ENCODE results near the gene CRLF2.

The CRLF2 gene

GRCh38 chrX:1221296-1221845, 8.9 kb upstream of the CRLF2 start:
- Histone ChIP-seq H3K79me2 (ENCODE audit: insufficient read depth, low read length) (no peaks in the 10 kb centered on the region), H4K20me1 (ENCODE audit: insufficient read depth, low read length) (no peaks in the 10 kb centered on the region), H3K36me3 (ENCODE audit: insufficient read depth, low read length) (no peaks in the 10 kb centered on the region), H3K27me3 (ENCODE audit: insufficient read depth, low read length) (no peaks in the 10 kb centered on the region), H3F3A (ENCODE audit: insufficient read depth, low read length) (no peaks in the 10 kb centered on the region), H3K9me3 (ENCODE audit: low read length) (no peaks in the 10 kb centered on the region), H3K4me3 (ENCODE audit: low read depth, low read length, poor library complexity, severe bottlenecking) (no peak overlapping the region), H3K4me1 (ENCODE audit: insufficient read depth, low read length, severe bottlenecking) (no peaks in the 10 kb centered on the region), H2AFZ (ENCODE audit: low read length) (no peak overlapping the region), H3K4me2 (ENCODE audit: low read length) (no peak overlapping the region), H3K27ac (ENCODE audit: low read depth, low read length, poor library complexity, severe bottlenecking) (no peak overlapping the region), H3K9ac (ENCODE audit: low read length) (no peak overlapping the region), H3K9me2 (ENCODE audit: low read depth, low read length) (no peaks in the 10 kb centered on the region)
- TF ChIP-seq, protein P1, sequence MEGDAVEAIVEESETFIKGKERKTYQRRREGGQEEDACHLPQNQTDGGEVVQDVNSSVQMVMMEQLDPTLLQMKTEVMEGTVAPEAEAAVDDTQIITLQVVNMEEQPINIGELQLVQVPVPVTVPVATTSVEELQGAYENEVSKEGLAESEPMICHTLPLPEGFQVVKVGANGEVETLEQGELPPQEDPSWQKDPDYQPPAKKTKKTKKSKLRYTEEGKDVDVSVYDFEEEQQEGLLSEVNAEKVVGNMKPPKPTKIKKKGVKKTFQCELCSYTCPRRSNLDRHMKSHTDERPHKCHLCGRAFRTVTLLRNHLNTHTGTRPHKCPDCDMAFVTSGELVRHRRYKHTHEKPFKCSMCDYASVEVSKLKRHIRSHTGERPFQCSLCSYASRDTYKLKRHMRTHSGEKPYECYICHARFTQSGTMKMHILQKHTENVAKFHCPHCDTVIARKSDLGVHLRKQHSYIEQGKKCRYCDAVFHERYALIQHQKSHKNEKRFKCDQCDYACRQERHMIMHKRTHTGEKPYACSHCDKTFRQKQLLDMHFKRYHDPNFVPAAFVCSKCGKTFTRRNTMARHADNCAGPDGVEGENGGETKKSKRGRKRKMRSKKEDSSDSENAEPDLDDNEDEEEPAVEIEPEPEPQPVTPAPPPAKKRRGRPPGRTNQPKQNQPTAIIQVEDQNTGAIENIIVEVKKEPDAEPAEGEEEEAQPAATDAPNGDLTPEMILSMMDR (IDR thresholded peaks at IDR 0.05; ENCODE audit: low read length) = no peak
- no peak for TF ChIP-seq EZH2 (IDR thresholded peaks at IDR 0.05; ENCODE audit: borderline replicate concordance, low read length)

DNA sequence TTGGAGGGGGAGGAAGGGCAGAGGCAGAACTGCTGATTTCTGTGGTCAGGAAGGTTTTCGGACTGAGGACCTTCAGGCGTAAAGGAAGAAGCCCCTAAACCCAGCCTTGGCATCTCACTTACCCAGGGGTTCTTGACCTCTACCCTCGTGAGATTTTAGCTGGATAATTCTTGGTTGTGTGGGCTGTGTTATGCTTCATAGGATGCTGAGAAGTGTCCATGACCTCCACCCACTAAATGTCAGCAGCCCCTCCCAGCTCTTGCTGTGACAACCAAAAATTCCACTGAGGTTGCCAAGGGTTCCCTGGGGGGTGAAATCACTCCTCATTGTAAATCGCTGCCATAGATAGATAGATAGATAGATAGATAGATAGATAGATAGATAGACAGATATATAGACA, 5.8 kb upstream of the CRLF2 start:
- no peaks in the 10 kb centered on the region for H3K4me1 ChIP-seq (ENCODE audit: insufficient read depth, low read length, severe bottlenecking)
- H3K9me2 ChIP-seq (ENCODE audit: low read depth, low read length) = no peaks in the 10 kb centered on the region
- H2AFZ ChIP-seq (ENCODE audit: low read length) = no peak overlapping the region
- no peaks in the 10 kb centered on the region for H3K27me3 ChIP-seq (ENCODE audit: insufficient read depth, low read length)
- H3F3A ChIP-seq (ENCODE audit: insufficient read depth, low read length) = no peaks in the 10 kb centered on the region
- H3K4me2 ChIP-seq (ENCODE audit: low read length) = no peak overlapping the region
- H3K79me2 ChIP-seq (ENCODE audit: insufficient read depth, low read length) = no peaks in the 10 kb centered on the region
- no peaks in the 10 kb centered on the region for H4K20me1 ChIP-seq (ENCODE audit: insufficient read depth, low read length)
- no peak overlapping the region for H3K4me3 ChIP-seq (ENCODE audit: low read depth, low read length, poor library complexity, severe bottlenecking)
- no peak overlapping the region for H3K27ac ChIP-seq (ENCODE audit: low read depth, low read length, poor library complexity, severe bottlenecking)
- TF ChIP-seq, protein P1 (IDR thresholded peaks at IDR 0.05; ENCODE audit: low read length) = no peak
- no peak for TF ChIP-seq EZH2 (IDR thresholded peaks at IDR 0.05; ENCODE audit: borderline replicate concordance, low read length)
- H3K9ac ChIP-seq (ENCODE audit: low read length) = no peak overlapping the region
- H3K9me3 ChIP-seq (ENCODE audit: low read length) = no peaks in the 10 kb centered on the region
- no peaks in the 10 kb centered on the region for H3K36me3 ChIP-seq (ENCODE audit: insufficient read depth, low read length)

GRCh38 chrX:1215123-1215823, 2.8 kb upstream of the CRLF2 start:
- Histone ChIP-seq H3K4me3 (ENCODE audit: low read depth, low read length, poor library complexity, severe bottlenecking) (no peak overlapping the region), H3K4me2 (ENCODE audit: low read length) (no peak overlapping the region), H3K36me3 (ENCODE audit: insufficient read depth, low read length) (no peaks in the 10 kb centered on the region), H3K4me1 (ENCODE audit: insufficient read depth, low read length, severe bottlenecking) (no peaks in the 10 kb centered on the region), H2AFZ (ENCODE audit: low read length) (no peak overlapping the region), H3K79me2 (ENCODE audit: insufficient read depth, low read length) (no peaks in the 10 kb centered on the region), H3K27ac (ENCODE audit: low read depth, low read length, poor library complexity, severe bottlenecking) (no peak overlapping the region), H4K20me1 (ENCODE audit: insufficient read depth, low read length) (no peaks in the 10 kb centered on the region), H3K9ac (ENCODE audit: low read length) (no peak overlapping the region), H3K9me2 (ENCODE audit: low read depth, low read length) (no peaks in the 10 kb centered on the region), H3K27me3 (ENCODE audit: insufficient read depth, low read length) (no peaks in the 10 kb centered on the region), H3K9me3 (ENCODE audit: low read length) (no peaks in the 10 kb centered on the region), H3F3A (ENCODE audit: insufficient read depth, low read length) (no peaks in the 10 kb centered on the region)
- TF ChIP-seq EZH2 (IDR thresholded peaks at IDR 0.05; ENCODE audit: borderline replicate concordance, low read length) = no peak
- TF ChIP-seq, protein P1 (IDR thresholded peaks at IDR 0.05; ENCODE audit: low read length) = no peak

Measured in OCI-LY1 (cell line).